Epithelial cell of proximal tubule (primary cell): ENCODE measurements around the gene ATP13A4. TPM values are rescaled to one million over a fixed set of nuclear protein-coding genes. Genes with fewer than 3 reads are reported as not detected.
"Not testable (repeated sequence)": the region's sequence is repeated elsewhere in the genome, so short reads cannot be mapped to it uniquely, and the experiment has no call there.

Experiments used
- DNase-seq: peaks from one replicate; pipeline ENCODE4 v3.0.0-alpha.2; 2011; ENCODE audit warnings: low read depth
- H3K4me3 ChIP-seq: 2 replicates; pipeline ENCODE4 v1.5.1; 2011; ENCODE audit warnings: low read depth, mild to moderate bottlenecking, low read length
- total RNA-seq: library from RNA; depleted of rRNA; stranded (reverse); fragments of >200 nt; gene quantifications from 2 replicates; pipeline ENCODE4 v1.2.3, GENCODE V29; 2015
- TF ChIP-seq, protein P1 (sequence below): conservative IDR thresholded peaks from 2 replicates; pipeline ENCODE4 v1.5.1; 2012; ENCODE audit warnings: low read depth, mild to moderate bottlenecking, low read length

The ATP13A4 gene
- total RNA-seq, 1 donor from 2014 or later = not detected

GRCh38 chr3:193546129-193546528 is 8.6 kb downstream of the ATP13A4 start:
- no peak overlapping the region for H3K4me3 ChIP-seq
- TF ChIP-seq, protein P1, sequence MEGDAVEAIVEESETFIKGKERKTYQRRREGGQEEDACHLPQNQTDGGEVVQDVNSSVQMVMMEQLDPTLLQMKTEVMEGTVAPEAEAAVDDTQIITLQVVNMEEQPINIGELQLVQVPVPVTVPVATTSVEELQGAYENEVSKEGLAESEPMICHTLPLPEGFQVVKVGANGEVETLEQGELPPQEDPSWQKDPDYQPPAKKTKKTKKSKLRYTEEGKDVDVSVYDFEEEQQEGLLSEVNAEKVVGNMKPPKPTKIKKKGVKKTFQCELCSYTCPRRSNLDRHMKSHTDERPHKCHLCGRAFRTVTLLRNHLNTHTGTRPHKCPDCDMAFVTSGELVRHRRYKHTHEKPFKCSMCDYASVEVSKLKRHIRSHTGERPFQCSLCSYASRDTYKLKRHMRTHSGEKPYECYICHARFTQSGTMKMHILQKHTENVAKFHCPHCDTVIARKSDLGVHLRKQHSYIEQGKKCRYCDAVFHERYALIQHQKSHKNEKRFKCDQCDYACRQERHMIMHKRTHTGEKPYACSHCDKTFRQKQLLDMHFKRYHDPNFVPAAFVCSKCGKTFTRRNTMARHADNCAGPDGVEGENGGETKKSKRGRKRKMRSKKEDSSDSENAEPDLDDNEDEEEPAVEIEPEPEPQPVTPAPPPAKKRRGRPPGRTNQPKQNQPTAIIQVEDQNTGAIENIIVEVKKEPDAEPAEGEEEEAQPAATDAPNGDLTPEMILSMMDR = no peak
- DNase-seq = no peak

GRCh38 chr3:193545304-193545703 is 9.4 kb downstream of the ATP13A4 start:
- H3K4me3 ChIP-seq = no peak overlapping the region
- TF ChIP-seq, protein P1 = no peak
- DNase-seq = no peak

GRCh38 chr3:193544289-193544688 is 10.4 kb downstream of the ATP13A4 start:
- H3K4me3 ChIP-seq = no peak overlapping the region
- TF ChIP-seq, protein P1 = no peak
- DNase-seq = no peak

- no peak overlapping the region for H3K4me3 ChIP-seq
- TF ChIP-seq, protein P1 = no peak
- DNase-seq = no peak
Observed at GRCh38 chr3:193530231-193531165, 24.2 kb downstream of the ATP13A4 start.

- not testable (repeated sequence) for DNase-seq, H3K4me3 ChIP-seq
Observed at GRCh38 chr3:193526085-193526484, 28.6 kb downstream of the ATP13A4 start.

DNA sequence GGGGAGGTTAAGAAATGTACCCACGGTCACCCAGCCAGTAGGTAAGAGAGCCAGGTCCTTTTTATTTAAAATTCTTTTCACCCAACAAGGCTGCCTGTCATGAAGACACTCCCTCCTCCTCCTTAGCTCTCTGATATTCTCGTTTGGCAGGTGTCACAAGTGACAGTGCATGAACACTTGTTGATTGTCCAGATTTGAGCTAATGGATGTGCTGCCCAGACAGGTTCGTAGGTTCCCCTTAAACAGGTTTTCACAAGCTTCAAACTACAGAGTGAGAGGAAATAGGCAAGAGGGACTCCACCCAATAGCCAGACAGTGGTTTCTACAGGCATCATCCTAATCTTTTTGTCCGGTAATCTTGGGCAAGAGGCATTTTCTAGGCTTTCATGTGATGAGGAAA is 32.2 kb downstream of the ATP13A4 start:
- DNase-seq = no peak
- H3K4me3 ChIP-seq = no peak overlapping the region
- TF ChIP-seq, protein P1 = no peak

GRCh38 chr3:193520738-193521137 is 34.0 kb downstream of the ATP13A4 start:
- TF ChIP-seq, protein P1 = no peak
- DNase-seq = no peak
- H3K4me3 ChIP-seq = no peak overlapping the region
